Stimulated activated effector memory CD8-positive, alpha-beta T cell treated with anti-CD3 and anti-CD28 coated beads, Interleukin-12 subunit alpha, Interleukin-12 subunit beta, amount 100 ng/mL, for 72 hours (primary cell): Measurements from ENCODE around the gene VPS37B.
"Not testable (repeated sequence)": the region's sequence is repeated elsewhere in the genome, so short reads cannot be mapped to it uniquely, and the experiment has no call there.

Experiments
- ATAC-seq: fragments of 150-1000 bp; cut with Tn5 transposase; 2 replicates; pipeline ENCODE4 v1.10.0; 2021
- DNase-seq, 2 donors: peaks; one replicate each; pipeline ENCODE4 v3.0.0; 2021 to 2022; ENCODE audit warnings: low spot score in 2 of 2
- H3K27ac Mint-ChIP-seq: one replicate; pipeline ENCODE4 v1.8.0; 2022; ENCODE audit warnings: mild to moderate bottlenecking, mixed read lengths
- H3K36me3 Mint-ChIP-seq: one replicate; pipeline ENCODE4 v1.8.0; 2022; ENCODE audit warnings: mild to moderate bottlenecking, mixed read lengths
- H3K4me1 Mint-ChIP-seq: one replicate; pipeline ENCODE4 v1.8.0; 2022; ENCODE audit warnings: mixed read lengths
- H3K4me3 Mint-ChIP-seq: one replicate; pipeline ENCODE4 v1.8.0; 2022; ENCODE audit warnings: mild to moderate bottlenecking, mixed read lengths
- H3K9me3 Mint-ChIP-seq: one replicate; pipeline ENCODE4 v1.8.0; 2022; ENCODE audit warnings: mixed read lengths

Gene VPS37B

DNA sequence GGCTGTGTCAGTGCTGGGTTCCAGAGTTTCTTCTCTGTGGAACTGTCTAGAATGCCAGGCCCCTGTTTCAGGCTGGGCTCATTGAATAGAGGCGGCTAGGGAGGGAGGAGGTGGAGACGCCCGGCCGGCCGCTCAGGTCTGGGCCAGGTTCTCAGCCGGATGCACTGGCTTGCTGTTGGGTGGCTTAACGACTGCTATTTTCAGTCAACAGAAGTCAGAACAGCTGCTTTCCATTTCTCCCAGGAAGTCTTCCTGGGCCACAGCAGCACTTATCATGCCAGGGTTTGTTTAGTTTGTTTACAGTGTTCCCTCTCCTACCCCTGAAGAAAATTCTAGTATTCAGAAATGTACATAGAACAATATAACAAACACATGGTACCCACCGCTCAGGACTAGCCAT, 26.0 kb upstream of the VPS37B start:
- Mint-ChIP-seq H3K4me3 (no peak overlapping the region), H3K9me3 (no peaks in the 10 kb centered on the region), H3K27ac (no peak overlapping the region), H3K4me1 (no peaks in the 10 kb centered on the region), H3K36me3 (peaks cover 2% of the 10 kb centered on the region)
- no peak for ATAC-seq
- no peak for DNase-seq

DNA sequence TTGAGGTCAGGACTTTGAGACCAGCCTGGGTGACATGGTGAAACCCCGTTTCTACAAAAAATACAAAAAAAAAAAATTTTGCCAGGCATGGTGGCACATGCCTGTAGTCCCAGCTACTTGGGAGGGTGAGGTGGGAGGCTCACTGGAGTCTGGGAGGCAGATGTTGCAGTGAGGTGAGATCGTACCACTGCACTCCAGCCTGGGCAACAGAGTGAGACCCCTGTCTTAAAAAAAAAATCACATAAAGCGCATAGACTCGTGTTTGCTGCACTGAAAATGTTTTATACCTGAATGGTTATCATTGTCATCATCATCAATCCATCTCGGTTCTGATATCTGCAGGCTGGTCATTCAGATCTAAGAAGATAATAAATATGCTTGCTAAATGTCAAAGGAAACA, 24.8 kb upstream of the VPS37B start:
- peaks cover 6% of the 10 kb centered on the region for H3K36me3 Mint-ChIP-seq
- no peak for DNase-seq
- H3K27ac Mint-ChIP-seq: no peak overlapping the region
- ATAC-seq: no peak
- no peaks in the 10 kb centered on the region for H3K4me1 Mint-ChIP-seq
- no peaks in the 10 kb centered on the region for H3K9me3 Mint-ChIP-seq
- H3K4me3 Mint-ChIP-seq: no peak overlapping the region

DNA sequence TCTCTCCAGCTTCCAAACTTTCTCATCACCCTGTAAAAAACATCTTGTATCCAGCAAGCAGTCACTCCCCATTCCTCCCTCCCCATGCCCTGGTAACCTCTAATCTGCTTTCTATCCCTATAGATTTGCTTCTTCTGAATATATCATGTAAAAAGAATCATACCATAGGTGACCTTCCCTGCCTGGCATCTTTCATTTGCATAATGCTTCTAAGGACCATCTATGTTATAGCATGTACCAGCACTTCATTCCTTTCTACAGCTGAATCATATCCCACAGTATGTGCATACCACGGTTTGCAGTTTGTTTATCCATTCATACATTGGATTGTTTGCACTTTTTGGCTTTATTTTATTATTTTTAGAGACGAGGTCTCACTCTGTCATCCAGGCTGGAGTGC, 22.9 kb upstream of the VPS37B start:
- DNase-seq (no peak), ATAC-seq (no peak)
- Mint-ChIP-seq H3K4me3 (no peak overlapping the region), H3K4me1 (no peaks in the 10 kb centered on the region), H3K36me3 (peaks cover 6% of the 10 kb centered on the region), H3K9me3 (no peaks in the 10 kb centered on the region), H3K27ac (no peak overlapping the region)

DNA sequence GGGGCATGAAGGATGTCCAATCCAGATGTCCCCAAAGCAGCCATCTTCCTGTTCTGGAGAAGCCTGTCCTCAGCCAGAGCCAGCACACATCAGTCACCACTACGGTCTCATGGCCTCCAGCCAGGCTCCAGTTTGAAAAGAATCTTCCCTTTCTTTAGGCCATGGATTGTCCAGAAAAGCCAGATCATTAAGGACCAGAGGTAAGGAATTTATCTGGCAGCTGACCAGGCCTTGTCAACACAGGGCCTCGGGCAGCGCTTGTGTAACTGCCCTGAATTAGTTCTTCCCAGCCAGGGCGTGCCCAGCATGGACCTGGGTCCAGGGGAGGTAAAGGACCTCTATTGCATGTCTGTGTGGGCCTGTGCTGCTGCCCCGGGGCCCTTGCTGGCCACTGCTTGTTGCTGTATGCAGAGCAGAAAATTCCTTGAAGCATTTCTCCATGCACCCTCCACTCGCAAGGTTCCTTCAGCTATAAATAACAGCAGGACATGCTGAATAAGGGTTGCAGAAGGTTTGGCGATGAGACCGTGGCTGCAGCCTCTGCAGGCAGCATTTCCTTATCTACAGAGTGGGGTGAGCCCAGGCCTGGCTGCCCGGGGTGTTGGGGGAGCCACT, 21.7 kb upstream of the VPS37B start:
- no peak overlapping the region for H3K27ac Mint-ChIP-seq
- peaks cover 6% of the 10 kb centered on the region for H3K36me3 Mint-ChIP-seq
- H3K9me3 Mint-ChIP-seq: no peaks in the 10 kb centered on the region
- no peaks in the 10 kb centered on the region for H3K4me1 Mint-ChIP-seq
- DNase-seq: no peak
- no peak for ATAC-seq
- H3K4me3 Mint-ChIP-seq: no peak overlapping the region

DNA sequence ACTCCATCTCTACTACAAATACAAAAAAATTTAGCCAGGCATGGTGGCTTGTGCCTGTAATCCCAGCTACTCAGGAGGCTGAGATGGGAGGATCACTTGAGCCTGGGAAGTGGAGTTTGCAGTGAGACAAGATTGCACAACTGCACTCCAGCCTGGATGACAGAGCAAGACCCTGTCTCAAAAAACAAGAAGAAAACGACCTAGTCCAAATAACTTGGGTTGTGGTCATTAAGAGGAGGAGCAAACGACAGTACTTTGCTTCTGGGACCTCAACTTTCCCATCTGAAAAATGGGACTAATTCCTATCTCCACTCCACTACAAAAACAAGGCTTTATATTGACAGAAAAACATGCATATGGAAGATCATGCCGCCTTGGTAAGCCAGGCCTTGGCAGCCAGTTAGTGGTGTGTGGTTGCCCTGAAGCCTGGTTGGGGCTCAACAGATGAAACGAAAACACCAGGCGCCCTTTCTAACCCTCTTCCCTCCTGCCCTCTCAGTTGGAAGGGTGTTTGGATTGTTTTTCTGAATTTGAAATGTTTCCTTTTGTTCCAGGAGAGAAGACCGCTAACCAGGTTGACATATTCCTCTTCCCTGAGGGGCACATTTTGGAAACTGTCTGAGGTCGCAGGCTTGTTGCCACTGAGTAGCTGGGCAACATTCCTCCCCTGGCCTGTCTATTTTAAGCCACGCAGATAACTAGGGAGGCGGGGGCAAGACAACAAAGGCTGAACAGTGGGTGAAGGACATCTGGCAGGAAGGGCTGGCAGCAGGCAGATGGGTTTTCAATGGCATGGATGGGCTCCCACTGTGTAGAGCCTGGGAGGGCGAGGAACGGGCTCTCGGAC, 13.7 kb upstream of the VPS37B start:
- Mint-ChIP-seq H3K36me3 (no peaks in the 10 kb centered on the region), H3K9me3 (no peaks in the 10 kb centered on the region)
- DNase-seq: no peak

DNA sequence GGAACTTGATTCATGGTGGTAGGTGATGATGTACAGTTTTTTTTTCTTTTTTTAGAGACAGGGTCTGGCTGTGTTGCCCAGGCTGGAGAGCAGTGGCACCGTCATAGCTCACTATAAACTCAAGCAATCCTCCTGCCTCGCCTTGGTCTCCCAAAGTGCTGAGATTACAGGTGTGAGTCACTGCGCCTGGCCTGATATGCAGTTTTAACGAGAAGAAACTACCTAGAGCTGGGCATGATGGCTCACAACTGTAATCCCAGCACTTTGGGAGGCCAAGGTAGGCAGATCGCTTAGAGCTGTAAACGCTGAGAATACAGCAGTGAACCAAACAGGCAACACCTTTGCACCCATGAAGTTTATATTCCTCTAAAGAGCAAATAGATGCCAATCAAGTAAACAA, 13.0 kb upstream of the VPS37B start:
- H3K27ac Mint-ChIP-seq: no peak overlapping the region
- DNase-seq (no peak), ATAC-seq (no peak)
- no peaks in the 10 kb centered on the region for H3K4me1 Mint-ChIP-seq
- no peaks in the 10 kb centered on the region for H3K9me3 Mint-ChIP-seq
- no peaks in the 10 kb centered on the region for H3K36me3 Mint-ChIP-seq
- no peak overlapping the region for H3K4me3 Mint-ChIP-seq

More for the DNA sequence above, 13.7 kb upstream of the VPS37B start:
- no peak overlapping the region for H3K27ac Mint-ChIP-seq
- H3K4me3 Mint-ChIP-seq: no peak overlapping the region
- ATAC-seq: no peak
- no peaks in the 10 kb centered on the region for H3K4me1 Mint-ChIP-seq

DNA sequence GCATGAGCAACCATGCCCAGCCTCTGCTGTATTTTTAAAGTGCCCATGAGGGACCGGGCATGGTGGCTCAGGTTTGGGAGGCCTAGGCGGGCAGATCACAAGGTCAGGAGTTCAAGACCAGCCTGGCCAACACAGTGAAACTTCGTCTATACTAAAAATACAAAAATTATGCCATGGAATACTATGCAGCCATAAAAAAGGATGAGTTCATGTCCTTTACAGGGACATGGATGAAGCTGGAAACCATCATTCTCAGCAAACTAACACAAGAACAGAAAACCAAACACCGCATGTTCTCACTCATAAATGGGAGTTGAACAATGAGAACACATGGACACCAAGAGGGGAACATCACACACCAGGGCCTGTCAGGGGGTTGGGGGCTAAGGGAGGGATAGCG, 9.3 kb upstream of the VPS37B start:
- H3K4me1 Mint-ChIP-seq: peaks cover 14% of the 10 kb centered on the region
- H3K4me3 Mint-ChIP-seq, H3K27ac Mint-ChIP-seq, DNase-seq, ATAC-seq, H3K36me3 Mint-ChIP-seq, H3K9me3 Mint-ChIP-seq: not testable (repeated sequence)

DNA sequence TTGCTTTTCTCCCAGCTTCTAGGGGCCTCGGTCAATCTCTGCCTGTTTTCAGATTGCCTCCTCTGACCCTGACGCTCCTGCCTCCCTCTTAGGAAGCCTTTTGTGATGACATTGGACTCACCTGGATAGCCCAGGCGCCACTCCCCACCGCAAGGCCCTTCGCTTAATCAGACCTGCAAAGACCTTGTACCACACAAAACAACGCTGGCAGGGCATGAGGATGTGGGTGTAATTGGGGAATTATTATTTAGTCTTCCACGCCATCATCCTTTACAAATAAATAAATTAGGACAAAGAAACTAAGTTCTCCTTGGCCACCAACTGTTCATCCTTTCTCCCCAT, 7.7 kb upstream of the VPS37B start:
- DNase-seq (no peak), ATAC-seq (no peak)
- Mint-ChIP-seq H3K4me3 (no peak overlapping the region), H3K9me3 (no peaks in the 10 kb centered on the region), H3K36me3 (peaks cover 1% of the 10 kb centered on the region), H3K4me1 (peaks cover 30% of the 10 kb centered on the region), H3K27ac (no peak overlapping the region)

DNA sequence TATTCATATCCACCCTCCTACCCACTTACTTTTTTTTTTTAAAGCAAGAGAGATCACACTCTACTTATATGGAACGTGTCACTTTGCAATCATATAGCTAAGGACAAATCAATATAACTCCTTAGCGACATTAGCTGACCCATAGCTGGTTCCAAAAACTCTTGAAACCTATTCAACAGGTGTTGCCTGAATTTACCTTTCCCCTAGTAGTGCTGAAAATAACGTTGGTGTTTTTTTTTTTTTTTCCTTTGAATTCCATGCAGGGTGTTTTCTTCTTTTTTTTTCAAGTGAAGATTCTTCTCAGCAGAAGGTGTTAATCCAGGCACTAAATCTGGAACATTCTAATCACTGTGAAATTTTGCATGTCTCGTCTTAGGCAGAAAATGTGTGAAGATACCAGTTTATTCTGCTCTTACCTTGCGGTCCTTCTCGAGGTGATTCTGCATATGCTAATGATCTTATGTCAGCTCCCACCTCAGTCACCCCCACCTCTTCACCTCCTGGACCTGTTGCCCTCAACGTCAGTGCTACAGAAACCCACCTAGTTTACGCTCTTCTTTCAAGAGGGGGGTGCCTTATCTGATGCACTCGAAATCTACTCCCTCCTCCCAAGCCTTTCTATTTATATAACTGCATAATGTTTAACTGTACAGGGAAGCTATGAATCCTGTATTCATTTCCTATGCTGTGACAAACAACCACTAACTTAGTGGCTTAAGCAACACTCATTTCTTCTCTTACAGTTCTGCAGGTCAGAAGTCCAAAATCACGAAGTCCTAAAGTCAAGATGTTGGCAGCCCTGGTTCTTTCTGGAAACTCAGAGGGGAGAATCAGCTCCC, 7.1 kb upstream of the VPS37B start:
- no peak overlapping the region for H3K27ac Mint-ChIP-seq
- DNase-seq: no peak
- no peaks in the 10 kb centered on the region for H3K9me3 Mint-ChIP-seq
- H3K4me3 Mint-ChIP-seq: no peak overlapping the region
- peaks cover 36% of the 10 kb centered on the region for H3K4me1 Mint-ChIP-seq
- no peak for ATAC-seq
- H3K36me3 Mint-ChIP-seq: peaks cover 6% of the 10 kb centered on the region

DNA sequence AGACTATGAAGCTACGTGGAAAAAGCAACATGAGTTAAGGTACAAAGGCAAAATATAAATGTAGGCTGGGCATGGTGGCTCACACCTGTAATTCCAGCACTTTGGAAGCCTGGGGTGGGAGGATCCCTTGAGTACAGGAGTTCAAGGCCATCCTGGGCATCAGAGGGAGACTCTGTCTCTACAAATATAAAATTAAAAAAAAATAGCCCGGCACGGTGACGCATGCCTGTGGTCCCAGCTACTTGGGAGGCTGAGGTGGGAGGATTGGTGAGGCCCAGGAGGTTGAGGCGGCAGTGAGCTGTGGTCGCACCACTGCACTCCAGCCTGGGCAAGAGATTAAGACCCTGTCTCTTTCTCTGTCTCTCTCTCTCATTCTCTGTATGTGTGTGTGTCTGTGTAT, 4.0 kb upstream of the VPS37B start:
- Mint-ChIP-seq H3K4me1 (peaks cover 62% of the 10 kb centered on the region), H3K9me3 (peaks cover 5% of the 10 kb centered on the region), H3K4me3 (no peak overlapping the region), H3K36me3 (peaks cover 24% of the 10 kb centered on the region), H3K27ac (peak overlapping the region; percentile 59)
- no peak for ATAC-seq
- DNase-seq: no peak

DNA sequence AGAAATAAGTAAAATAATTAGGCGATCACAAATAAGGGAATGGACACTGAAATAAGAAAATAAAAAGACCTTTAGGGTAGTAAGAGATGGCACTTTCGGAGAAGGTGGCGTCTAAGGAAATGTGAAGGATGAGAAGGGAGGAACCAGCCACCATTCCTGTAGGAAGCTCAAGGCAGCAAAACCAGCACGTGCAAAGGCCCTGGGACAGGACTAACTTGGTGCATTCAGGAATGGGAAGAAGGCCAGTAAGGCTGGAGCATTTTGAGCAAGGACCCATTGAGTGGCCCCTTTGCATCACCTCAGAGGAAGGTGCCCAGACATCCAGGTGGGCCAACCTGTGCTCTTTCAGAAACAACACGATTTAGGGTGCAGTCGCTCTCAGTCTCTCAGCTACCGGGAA, 738 bp upstream of the VPS37B start:
- Mint-ChIP-seq H3K27ac (peak overlapping the region; percentile 99), H3K4me1 (peaks cover 78% of the 10 kb centered on the region), H3K36me3 (peaks cover 42% of the 10 kb centered on the region)

DNA sequence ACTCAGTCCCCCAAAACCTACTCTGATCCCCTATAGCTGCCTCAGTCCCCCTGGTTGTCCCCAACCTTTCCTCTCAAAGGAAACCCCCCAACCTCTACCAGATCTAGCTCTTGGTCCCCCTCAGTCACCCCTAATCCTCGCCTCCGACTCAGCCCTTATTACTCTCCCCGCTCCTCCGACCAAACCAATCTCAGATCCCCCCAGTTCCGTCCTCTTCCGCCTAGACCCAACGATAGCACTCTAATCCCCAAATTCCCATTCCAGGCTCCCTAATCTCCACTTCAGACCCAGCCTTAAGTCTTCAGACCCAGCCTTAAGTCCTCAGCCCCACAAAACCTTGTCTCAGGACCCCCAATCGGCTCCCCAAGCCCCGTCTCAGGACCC, 612 bp downstream of the VPS37B start:
- Mint-ChIP-seq H3K9me3 (peaks cover 5% of the 10 kb centered on the region), H3K27ac (peak overlapping the region; percentile 99), H3K4me1 (peaks cover 86% of the 10 kb centered on the region), H3K36me3 (peaks cover 42% of the 10 kb centered on the region), H3K4me3 (peak overlapping the region; percentile 94)
- DNase-seq (no peak), ATAC-seq (no peak)

More for the DNA sequence above, 738 bp upstream of the VPS37B start:
- Mint-ChIP-seq H3K4me3 (peak overlapping the region; percentile 94), H3K9me3 (peaks cover 5% of the 10 kb centered on the region)
- ATAC-seq (no peak), DNase-seq (no peak)

DNA sequence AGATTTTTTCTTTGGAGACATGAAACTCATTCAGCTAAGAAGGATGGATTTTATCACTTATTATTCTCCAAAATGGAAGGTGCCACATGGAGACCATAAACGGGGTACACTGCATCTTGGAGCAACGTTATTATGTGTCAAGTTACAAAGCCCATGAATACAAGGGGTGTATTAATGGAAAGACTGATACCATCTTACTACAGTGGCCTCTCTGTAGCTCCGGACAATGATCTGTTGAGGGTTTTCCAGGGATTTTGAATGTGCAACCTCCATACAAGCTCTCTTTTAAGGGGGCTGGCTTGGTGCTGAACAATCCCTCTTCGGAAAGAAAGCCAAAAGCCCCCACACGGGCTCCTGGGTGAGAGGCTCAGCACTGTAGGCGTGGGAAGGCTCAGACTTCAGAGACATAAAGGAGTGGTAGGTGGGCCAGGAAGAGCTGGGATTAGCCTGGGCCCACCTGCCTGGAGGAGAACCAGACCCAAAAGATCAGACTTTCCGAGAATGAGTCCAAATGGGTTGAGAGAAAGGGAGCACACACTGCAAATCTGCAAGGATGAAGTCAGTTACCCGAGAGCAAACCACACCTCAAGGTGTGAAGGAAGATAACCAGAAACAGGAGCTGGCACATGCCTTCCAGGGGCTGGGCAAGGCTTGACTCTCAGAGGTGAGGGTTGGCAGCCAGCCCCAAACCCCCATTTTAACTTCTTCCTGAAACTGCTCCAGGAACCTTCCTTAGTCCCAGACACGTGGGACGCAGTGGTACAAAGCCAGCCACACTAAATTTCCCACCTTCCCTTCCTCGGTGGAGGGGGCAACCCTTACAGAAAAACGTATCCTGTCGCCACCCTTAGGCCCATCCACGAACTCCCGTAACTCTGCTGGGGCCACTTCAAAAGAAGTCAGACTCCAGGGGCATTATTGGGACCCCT, 1.5 kb downstream of the VPS37B start:
- ATAC-seq (no peak), DNase-seq (peak in 1 of 2 donors; percentile 58)
- peak overlapping the region; percentile 99 for H3K27ac Mint-ChIP-seq

DNA sequence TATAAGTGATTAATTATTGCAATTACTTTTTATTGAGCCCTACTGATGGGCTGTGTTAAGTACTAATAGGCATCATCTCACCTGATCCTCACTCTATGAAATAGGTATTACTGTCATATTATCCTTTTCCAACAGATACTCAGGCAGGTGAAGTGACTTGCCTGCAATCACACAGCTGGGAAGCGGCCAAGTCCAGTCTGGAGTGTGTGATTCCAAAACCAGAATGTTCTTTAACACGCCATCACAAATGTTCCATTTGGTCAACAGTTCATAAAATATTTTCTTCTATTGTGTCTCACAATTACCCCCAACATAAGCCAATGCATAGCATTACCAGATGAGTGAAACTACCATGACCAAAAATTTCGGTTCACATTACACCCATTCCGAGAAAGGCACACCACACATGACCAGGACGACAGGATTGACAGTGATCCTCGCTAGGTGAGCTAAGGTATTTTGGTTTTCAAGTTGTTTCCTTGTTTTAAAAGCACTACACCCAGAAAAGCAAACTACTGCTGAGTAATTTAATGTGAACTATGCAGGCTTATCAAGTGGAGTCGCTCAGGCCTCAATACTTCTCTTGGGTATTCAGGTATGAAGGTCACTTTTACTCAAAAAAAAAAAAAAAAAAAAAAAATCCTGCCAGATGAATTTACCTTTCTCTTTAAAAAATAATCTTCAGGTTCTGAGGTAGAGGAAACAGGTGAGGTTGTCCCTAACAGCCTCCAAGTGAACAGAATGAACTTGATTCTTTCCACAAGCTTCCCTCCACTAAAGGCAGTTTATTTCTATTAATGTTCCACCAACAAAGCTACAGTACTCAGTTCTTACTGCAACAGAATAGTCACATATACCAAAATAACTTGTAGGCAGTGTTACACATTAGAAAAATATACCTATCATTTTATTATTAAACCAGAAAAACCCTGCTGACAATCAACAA, 2.4 kb downstream of the VPS37B start:
- Mint-ChIP-seq H3K27ac (no peak overlapping the region), H3K36me3 (peaks cover 38% of the 10 kb centered on the region), H3K4me1 (peaks cover 86% of the 10 kb centered on the region), H3K9me3 (peaks cover 5% of the 10 kb centered on the region), H3K4me3 (peak overlapping the region; percentile 94)
- ATAC-seq: no peak
- no peak for DNase-seq

More for the DNA sequence above, 1.5 kb downstream of the VPS37B start:
- Mint-ChIP-seq H3K36me3 (peaks cover 42% of the 10 kb centered on the region), H3K4me1 (peaks cover 86% of the 10 kb centered on the region), H3K4me3 (peak overlapping the region; percentile 94), H3K9me3 (peaks cover 5% of the 10 kb centered on the region)
